Measurements from ENCODE around the gene YIPF7.

YIPF7 gene

DNA sequence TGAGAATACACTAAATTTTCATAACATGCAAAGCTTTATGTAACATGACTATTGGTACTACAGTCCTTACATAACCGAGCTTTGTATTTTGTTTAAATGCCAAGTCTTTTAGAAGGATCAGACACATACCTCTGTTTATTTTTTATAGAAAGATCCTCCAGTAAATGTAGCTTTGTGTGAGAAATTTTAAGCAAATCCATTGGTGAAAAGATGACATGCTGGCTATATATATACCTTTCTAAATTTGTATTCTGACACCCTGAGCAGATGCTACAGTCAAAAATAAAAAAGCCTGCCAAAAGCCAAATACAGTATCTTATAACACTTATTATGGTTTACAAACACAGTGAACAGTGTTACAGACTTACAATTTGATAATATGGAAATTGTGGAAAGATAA is at the start of gene YIPF7:
TSS of gene YIPF7 (minus strand) at position 201 of the 400 bp plus-strand sequence. CDS start 1,525 bp downstream, outside the sequence.
- H3K4me3 ChIP-seq (replicated peaks; ENCODE audit: low read depth, low read length): no peak within 1 kb of the TSS
- no peaks in the 10 kb centered on the region for H3K27me3 ChIP-seq (replicated peaks; ENCODE audit: control insufficient read depth, insufficient read depth, low read length)
- H3K36me3 ChIP-seq (ENCODE audit: control insufficient read depth, insufficient read depth, low read length): no peaks in the 10 kb centered on the region
- no peak for DNase-seq (ENCODE audit: extremely low read depth, insufficient read length)
- TF ChIP-seq, protein P1, sequence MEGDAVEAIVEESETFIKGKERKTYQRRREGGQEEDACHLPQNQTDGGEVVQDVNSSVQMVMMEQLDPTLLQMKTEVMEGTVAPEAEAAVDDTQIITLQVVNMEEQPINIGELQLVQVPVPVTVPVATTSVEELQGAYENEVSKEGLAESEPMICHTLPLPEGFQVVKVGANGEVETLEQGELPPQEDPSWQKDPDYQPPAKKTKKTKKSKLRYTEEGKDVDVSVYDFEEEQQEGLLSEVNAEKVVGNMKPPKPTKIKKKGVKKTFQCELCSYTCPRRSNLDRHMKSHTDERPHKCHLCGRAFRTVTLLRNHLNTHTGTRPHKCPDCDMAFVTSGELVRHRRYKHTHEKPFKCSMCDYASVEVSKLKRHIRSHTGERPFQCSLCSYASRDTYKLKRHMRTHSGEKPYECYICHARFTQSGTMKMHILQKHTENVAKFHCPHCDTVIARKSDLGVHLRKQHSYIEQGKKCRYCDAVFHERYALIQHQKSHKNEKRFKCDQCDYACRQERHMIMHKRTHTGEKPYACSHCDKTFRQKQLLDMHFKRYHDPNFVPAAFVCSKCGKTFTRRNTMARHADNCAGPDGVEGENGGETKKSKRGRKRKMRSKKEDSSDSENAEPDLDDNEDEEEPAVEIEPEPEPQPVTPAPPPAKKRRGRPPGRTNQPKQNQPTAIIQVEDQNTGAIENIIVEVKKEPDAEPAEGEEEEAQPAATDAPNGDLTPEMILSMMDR (IDR thresholded peaks at IDR 0.05; ENCODE audit: insufficient read depth, low read length, poor library complexity, severe bottlenecking): no peak

DNA sequence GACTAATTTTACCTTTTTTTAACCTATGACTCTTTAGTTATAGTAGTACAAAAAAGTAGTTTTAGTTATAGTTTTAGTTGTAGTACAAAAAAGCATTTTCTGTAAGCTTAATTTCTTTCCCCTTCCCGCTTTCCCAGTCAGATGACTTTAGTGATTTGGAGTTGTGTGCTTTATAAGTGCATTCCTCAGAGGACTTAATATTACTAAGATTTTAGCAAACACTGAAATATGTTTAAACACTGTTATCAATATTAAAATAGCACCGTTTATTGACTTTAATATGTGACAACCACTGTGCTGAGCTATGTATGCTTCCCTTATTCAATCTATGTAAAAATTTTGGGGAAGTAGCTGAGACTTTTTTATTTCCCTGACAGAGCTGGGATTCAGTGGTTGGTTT is 49.6 kb upstream of the YIPF7 start:
- TF ChIP-seq, protein P1 (IDR thresholded peaks at IDR 0.05; ENCODE audit: insufficient read depth, low read length, poor library complexity, severe bottlenecking): no peak
- peaks cover 10% of the 10 kb centered on the region for H3K36me3 ChIP-seq (ENCODE audit: control insufficient read depth, insufficient read depth, low read length)
- H3K4me3 ChIP-seq (replicated peaks; ENCODE audit: low read depth, low read length): no peak overlapping the region
- H3K27me3 ChIP-seq (replicated peaks; ENCODE audit: control insufficient read depth, insufficient read depth, low read length): no peaks in the 10 kb centered on the region
- DNase-seq (ENCODE audit: extremely low read depth, insufficient read length): no peak

DNA sequence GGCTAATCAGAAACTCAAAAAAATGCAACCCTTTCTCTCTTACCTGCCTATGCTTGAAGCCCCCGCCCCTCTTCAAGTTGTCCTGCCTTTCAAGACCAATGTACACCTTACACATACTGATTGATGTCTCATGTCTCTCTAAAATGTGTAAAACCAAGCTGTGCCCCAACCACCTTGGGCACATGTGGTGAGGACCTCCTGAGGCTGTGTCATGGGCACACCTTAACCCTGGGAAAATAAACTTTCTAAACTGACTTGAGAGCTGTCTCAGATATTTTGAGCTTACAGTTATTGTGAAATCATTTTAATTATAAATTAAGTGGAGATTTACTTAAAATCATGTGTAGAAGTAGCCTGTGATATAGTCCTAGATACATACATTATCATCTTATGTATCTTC is 49.0 kb upstream of the YIPF7 start:
- no peak for DNase-seq (ENCODE audit: extremely low read depth, insufficient read length)

DNA sequence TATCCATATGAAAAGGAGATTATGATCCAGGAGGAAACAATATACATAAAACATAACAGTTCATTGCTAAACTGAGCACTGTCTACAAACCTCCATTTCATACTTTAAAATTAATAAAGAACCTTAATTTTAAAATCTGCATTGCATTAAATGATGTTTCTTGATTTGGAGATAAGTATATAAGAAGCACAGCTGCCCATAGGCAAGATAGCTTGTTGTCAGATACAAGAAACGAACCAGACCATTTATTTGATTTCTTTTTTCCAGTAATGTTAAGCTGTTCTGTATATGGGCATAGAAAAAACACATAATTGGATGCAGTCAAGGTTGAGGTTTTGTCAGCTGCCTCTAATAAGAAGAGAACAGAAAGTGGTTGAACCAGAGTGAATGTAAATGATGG is 33.2 kb upstream of the YIPF7 start:
- no peak for DNase-seq (ENCODE audit: extremely low read depth, insufficient read length)
- no peaks in the 10 kb centered on the region for H3K27me3 ChIP-seq (replicated peaks; ENCODE audit: control insufficient read depth, insufficient read depth, low read length)
- H3K36me3 ChIP-seq (ENCODE audit: control insufficient read depth, insufficient read depth, low read length): peaks cover 3% of the 10 kb centered on the region
- TF ChIP-seq, protein P1 (IDR thresholded peaks at IDR 0.05; ENCODE audit: insufficient read depth, low read length, poor library complexity, severe bottlenecking): no peak
- H3K4me3 ChIP-seq (replicated peaks; ENCODE audit: low read depth, low read length): no peak overlapping the region

More for the DNA sequence above, 49.0 kb upstream of the YIPF7 start:
- no peak overlapping the region for H3K4me3 ChIP-seq (replicated peaks; ENCODE audit: low read depth, low read length)
- peaks cover 10% of the 10 kb centered on the region for H3K36me3 ChIP-seq (ENCODE audit: control insufficient read depth, insufficient read depth, low read length)
- TF ChIP-seq, protein P1 (IDR thresholded peaks at IDR 0.05; ENCODE audit: insufficient read depth, low read length, poor library complexity, severe bottlenecking): no peak
- no peaks in the 10 kb centered on the region for H3K27me3 ChIP-seq (replicated peaks; ENCODE audit: control insufficient read depth, insufficient read depth, low read length)

DNA sequence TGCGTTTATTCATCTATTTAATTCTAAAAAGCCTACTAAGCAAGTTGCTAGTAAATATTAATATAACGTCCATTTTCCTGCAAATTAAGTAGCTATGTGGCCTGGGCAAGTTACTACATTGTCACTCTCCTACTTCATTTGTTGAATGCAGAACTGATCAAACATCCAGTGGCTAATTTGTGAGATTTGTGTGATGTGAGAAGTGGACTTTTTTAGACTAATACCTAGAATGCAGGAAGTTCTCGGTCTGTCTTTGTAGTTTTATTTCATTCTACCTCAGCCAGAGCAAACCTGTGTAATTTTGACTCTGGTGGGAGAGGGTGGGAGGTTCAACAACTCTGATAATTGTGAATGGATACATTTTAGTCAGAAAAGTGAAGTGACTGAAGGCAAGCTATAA is 27.6 kb upstream of the YIPF7 start:
- no peak for DNase-seq (ENCODE audit: extremely low read depth, insufficient read length)
- Histone ChIP-seq H3K36me3 (ENCODE audit: control insufficient read depth, insufficient read depth, low read length) (no peaks in the 10 kb centered on the region), H3K27me3 (replicated peaks; ENCODE audit: control insufficient read depth, insufficient read depth, low read length) (no peaks in the 10 kb centered on the region), H3K4me3 (replicated peaks; ENCODE audit: low read depth, low read length) (peak overlapping the region; percentile 80)
- TF ChIP-seq, protein P1 (IDR thresholded peaks at IDR 0.05; ENCODE audit: insufficient read depth, low read length, poor library complexity, severe bottlenecking): no peak
